ENCODE results near the gene HOTAIR.

The HOTAIR gene

GRCh38 chr12:54019924-54020590, 45.3 kb upstream of the HOTAIR start:
- TF ChIP-seq ZNF8 (CRISPR knock-in tag; IDR thresholded peaks at IDR 0.05) (no peak), ZC3H10 (CRISPR knock-in tag; IDR thresholded peaks at IDR 0.05) (no peak), OSR1 (CRISPR knock-in tag; IDR thresholded peaks at IDR 0.05) (no peak), PATZ1 (CRISPR knock-in tag; IDR thresholded peaks at IDR 0.05; ENCODE audit: borderline replicate concordance) (no peak), ISL1 (CRISPR knock-in tag; IDR thresholded peaks at IDR 0.05) (no peak)

GRCh38 chr12:54019091-54019811, 44.5 kb upstream of the HOTAIR start:
- TF ChIP-seq SNAI2 (CRISPR knock-in tag; IDR thresholded peaks at IDR 0.05) (no peak), TCF4 (CRISPR knock-in tag; IDR thresholded peaks at IDR 0.05; ENCODE audit: borderline replicate concordance) (no peak), ZNF70 (CRISPR knock-in tag; IDR thresholded peaks at IDR 0.05) (no peak), ZFP3 (CRISPR knock-in tag; IDR thresholded peaks at IDR 0.05) (no peak), PPARA (CRISPR knock-in tag; IDR thresholded peaks at IDR 0.05; ENCODE audit: borderline replicate concordance) (no peak), CREB5 (CRISPR knock-in tag; IDR thresholded peaks at IDR 0.05; ENCODE audit: low read depth) (no peak), ARNTL (CRISPR knock-in tag; IDR thresholded peaks at IDR 0.05; ENCODE audit: borderline replicate concordance, low read depth) (no peak)
- no peak for ATAC-seq

More at GRCh38 chr12:54019924-54020590, 45.3 kb upstream of the HOTAIR start:
- ATAC-seq, result no peak

GRCh38 chr12:54018468-54018984, 43.8 kb upstream of the HOTAIR start:
- ATAC-seq, result no peak
- TF ChIP-seq GLIS3 (CRISPR knock-in tag; IDR thresholded peaks at IDR 0.05) (no peak), CSRNP3 (CRISPR knock-in tag; IDR thresholded peaks at IDR 0.05) (0 out of 2 replicates have a peak, but pooled peaks have one; percentile 3)

GRCh38 chr12:54017878-54018467, 43.2 kb upstream of the HOTAIR start:
- ATAC-seq, result peak; percentile 85
- TF ChIP-seq PATZ1 (CRISPR knock-in tag; IDR thresholded peaks at IDR 0.05; ENCODE audit: borderline replicate concordance) (peak; percentile 58; the same call in 1 of the 2 replicates), ARNTL (CRISPR knock-in tag; IDR thresholded peaks at IDR 0.05; ENCODE audit: borderline replicate concordance, low read depth) (no peak), PPARA (CRISPR knock-in tag; IDR thresholded peaks at IDR 0.05; ENCODE audit: borderline replicate concordance) (no peak), ZFP30 (CRISPR knock-in tag; IDR thresholded peaks at IDR 0.05) (no peak), ZNF8 (CRISPR knock-in tag; IDR thresholded peaks at IDR 0.05) (0 out of 2 replicates have a peak, but pooled peaks have one; percentile 18), CSRNP3 (CRISPR knock-in tag; IDR thresholded peaks at IDR 0.05) (0 out of 2 replicates have a peak, but pooled peaks have one; percentile 9), ESRRG (CRISPR knock-in tag; IDR thresholded peaks at IDR 0.05) (no peak)
